SH-SY5Y (cell line): ENCODE measurements around the gene GAS2.

ENCODE experiments used
- GATA2 ChIP-seq: IDR thresholded peaks from 2 replicates; pipeline ENCODE4 v1.6.1; 2011; ENCODE audit warnings: mild to moderate bottlenecking, low read depth, low read length
- GATA3 ChIP-seq: IDR thresholded peaks from 2 replicates; pipeline ENCODE4 v1.6.1; 2011; ENCODE audit warnings: low read depth, mild to moderate bottlenecking, low read length, moderate library complexity

GRCh38 chr11:22666688-22667439 lies 453 bp downstream of the GAS2 start:
- no peak for TF ChIP-seq GATA2
- no peak for TF ChIP-seq GATA3
